ENCODE data around the gene RAB40A.
"Not testable (repeated sequence)": the region's sequence is repeated elsewhere in the genome, so short reads cannot be mapped to it uniquely, and the experiment has no call there.

GRCh38 chrX:103493578-103493977 is 25.7 kb downstream of the RAB40A start:
- TF ChIP-seq EZH2phosphoT487 (IDR thresholded peaks at IDR 0.05; ENCODE audit: borderline replicate concordance, low read length); EZH2 (IDR thresholded peaks at IDR 0.05; ENCODE audit: low read length, unreplicated experiment): not testable (repeated sequence)
- TF ChIP-seq, protein P1, sequence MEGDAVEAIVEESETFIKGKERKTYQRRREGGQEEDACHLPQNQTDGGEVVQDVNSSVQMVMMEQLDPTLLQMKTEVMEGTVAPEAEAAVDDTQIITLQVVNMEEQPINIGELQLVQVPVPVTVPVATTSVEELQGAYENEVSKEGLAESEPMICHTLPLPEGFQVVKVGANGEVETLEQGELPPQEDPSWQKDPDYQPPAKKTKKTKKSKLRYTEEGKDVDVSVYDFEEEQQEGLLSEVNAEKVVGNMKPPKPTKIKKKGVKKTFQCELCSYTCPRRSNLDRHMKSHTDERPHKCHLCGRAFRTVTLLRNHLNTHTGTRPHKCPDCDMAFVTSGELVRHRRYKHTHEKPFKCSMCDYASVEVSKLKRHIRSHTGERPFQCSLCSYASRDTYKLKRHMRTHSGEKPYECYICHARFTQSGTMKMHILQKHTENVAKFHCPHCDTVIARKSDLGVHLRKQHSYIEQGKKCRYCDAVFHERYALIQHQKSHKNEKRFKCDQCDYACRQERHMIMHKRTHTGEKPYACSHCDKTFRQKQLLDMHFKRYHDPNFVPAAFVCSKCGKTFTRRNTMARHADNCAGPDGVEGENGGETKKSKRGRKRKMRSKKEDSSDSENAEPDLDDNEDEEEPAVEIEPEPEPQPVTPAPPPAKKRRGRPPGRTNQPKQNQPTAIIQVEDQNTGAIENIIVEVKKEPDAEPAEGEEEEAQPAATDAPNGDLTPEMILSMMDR (conservative IDR thresholded peaks at IDR 0.05; ENCODE audit: low read depth, low read length) = not testable (repeated sequence)
